Naive thymus-derived CD4-positive, alpha-beta T cell (primary cell): Measurements from ENCODE around the gene CACNA1G. TPM values are rescaled to one million over a fixed set of nuclear protein-coding genes. Genes with fewer than 3 reads are reported as not detected.

Experiments
- ATAC-seq: fragments of 150-1000 bp; cut with Tn5 transposase; 2 replicates; pipeline ENCODE4 v1.10.0; 2021; ENCODE audit warnings: mild to moderate bottlenecking, moderate library complexity
- CTCF ChIA-PET: fragments of 350-600 bp; sonication (Branson Sonifier 250); formaldehyde crosslinking; loops from one replicate; lab custom pipeline; 2021; ENCODE audit warnings: antibody characterized with exemption; lab: Charles Lee
- POLR2A ChIA-PET: fragments of 350-600 bp; sonication (Branson Sonifier 250); formaldehyde crosslinking; loops from one replicate; lab custom pipeline; 2021; ENCODE audit warnings: antibody characterized with exemption, inconsistent platforms; lab: Charles Lee
- DNase-seq, 9 donors: peaks; one replicate each; pipeline versions ENCODE4 v3.0.0 to v3.0.0-alpha.2; 2020 to 2022; ENCODE audit warnings: mixed read lengths in 1 of 9
- H3K27ac ChIP-seq: one replicate; pipeline ENCODE4 v1.7.0; 2013; ENCODE audit warnings: mild to moderate bottlenecking, low read depth, low read length, moderate library complexity
- H3K27me3 ChIP-seq, 2 donors: one replicate each; pipeline ENCODE4 v1.7.0; 2013; ENCODE audit warnings: low read length in 2 of 2, mild to moderate bottlenecking in 2 of 2, moderate library complexity in 2 of 2; ENCODE audit not compliant: control insufficient read depth in 2 of 2, insufficient read depth in 2 of 2
- H3K36me3 ChIP-seq, 3 experiments: 1 replicate in 2 of 3; 2 replicates in 1 of 3; pipeline ENCODE4 v1.7.0; 2013; ENCODE audit warnings: low read length in 3 of 3, mild to moderate bottlenecking in 3 of 3, moderate library complexity in 1 of 3; ENCODE audit not compliant: insufficient read depth in 3 of 3, control insufficient read depth in 2 of 3
- H3K4me1 ChIP-seq, 2 donors: one replicate each; pipeline ENCODE4 v1.7.0; 2013; ENCODE audit warnings: low read length in 2 of 2, mild to moderate bottlenecking in 2 of 2, moderate library complexity in 1 of 2; ENCODE audit not compliant: control insufficient read depth in 2 of 2, insufficient read depth in 2 of 2
- H3K4me3 ChIP-seq: 2 replicates; pipeline ENCODE4 v1.7.0; 2013; ENCODE audit warnings: mild to moderate bottlenecking, low read length
- H3K9me3 ChIP-seq, 3 experiments: 1 replicate in 2 of 3; 2 replicates in 1 of 3; pipeline ENCODE4 v1.7.0; 2013; ENCODE audit warnings: low read length in 3 of 3; ENCODE audit not compliant: control insufficient read depth in 2 of 3
- H3K27ac Mint-ChIP-seq, 9 donors: one replicate each; pipeline ENCODE4 v1.8.0; 2020 to 2022; ENCODE audit warnings: mixed read lengths in 9 of 9, mild to moderate bottlenecking in 8 of 9, moderate library complexity in 5 of 9, inconsistent platforms in 2 of 9
- H3K27me3 Mint-ChIP-seq, 5 donors: one replicate each; pipeline ENCODE4 v1.8.0; 2021 to 2022; ENCODE audit warnings: mixed read lengths in 5 of 5, mild to moderate bottlenecking in 1 of 5
- H3K36me3 Mint-ChIP-seq, 5 donors: one replicate each; pipeline ENCODE4 v1.8.0; 2020 to 2022; ENCODE audit warnings: mixed read lengths in 5 of 5, mild to moderate bottlenecking in 3 of 5, inconsistent platforms in 1 of 5
- H3K4me1 Mint-ChIP-seq, 7 donors: one replicate each; pipeline ENCODE4 v1.8.0; 2020 to 2022; ENCODE audit warnings: mixed read lengths in 7 of 7, mild to moderate bottlenecking in 3 of 7, inconsistent platforms in 1 of 7
- H3K4me3 Mint-ChIP-seq, 10 donors: one replicate each; pipeline ENCODE4 v1.8.0; 2020 to 2022; ENCODE audit warnings: mild to moderate bottlenecking in 10 of 10, mixed read lengths in 10 of 10, moderate library complexity in 6 of 10, inconsistent platforms in 2 of 10
- H3K9me3 Mint-ChIP-seq, 11 donors: one replicate each; pipeline ENCODE4 v1.8.0; 2020 to 2022; ENCODE audit warnings: mixed read lengths in 11 of 11, mild to moderate bottlenecking in 4 of 11, inconsistent platforms in 1 of 11, moderate library complexity in 1 of 11
- intact Hi-C, 2 donors: fragments of 100-400 bp; cut with micrococcal nuclease; formaldehyde crosslinking; loops; one replicate each; pipeline ENCODE4 v1.15.1; 2023
- polyA plus RNA-seq, 2 donors: library from polyadenylated mRNA; unstranded; fragments of 300-500 nt; fragmentation: Illumina TruSeq; gene quantifications; one replicate each; pipeline ENCODE4 v1.2.3, GENCODE V29; 2021
- total RNA-seq, 6 experiments: library from RNA in 5 of 6; stranded (reverse) in 5 of 6; gene quantifications; 1 replicate in 5 of 6; 2 replicates in 1 of 6; pipeline ENCODE4 v1.2.3 and lab custom pipeline; 2021 to 2026

Gene CACNA1G
- total and polyA plus RNA-seq, 7 experiments from 2014 or later = not detected

DNA sequence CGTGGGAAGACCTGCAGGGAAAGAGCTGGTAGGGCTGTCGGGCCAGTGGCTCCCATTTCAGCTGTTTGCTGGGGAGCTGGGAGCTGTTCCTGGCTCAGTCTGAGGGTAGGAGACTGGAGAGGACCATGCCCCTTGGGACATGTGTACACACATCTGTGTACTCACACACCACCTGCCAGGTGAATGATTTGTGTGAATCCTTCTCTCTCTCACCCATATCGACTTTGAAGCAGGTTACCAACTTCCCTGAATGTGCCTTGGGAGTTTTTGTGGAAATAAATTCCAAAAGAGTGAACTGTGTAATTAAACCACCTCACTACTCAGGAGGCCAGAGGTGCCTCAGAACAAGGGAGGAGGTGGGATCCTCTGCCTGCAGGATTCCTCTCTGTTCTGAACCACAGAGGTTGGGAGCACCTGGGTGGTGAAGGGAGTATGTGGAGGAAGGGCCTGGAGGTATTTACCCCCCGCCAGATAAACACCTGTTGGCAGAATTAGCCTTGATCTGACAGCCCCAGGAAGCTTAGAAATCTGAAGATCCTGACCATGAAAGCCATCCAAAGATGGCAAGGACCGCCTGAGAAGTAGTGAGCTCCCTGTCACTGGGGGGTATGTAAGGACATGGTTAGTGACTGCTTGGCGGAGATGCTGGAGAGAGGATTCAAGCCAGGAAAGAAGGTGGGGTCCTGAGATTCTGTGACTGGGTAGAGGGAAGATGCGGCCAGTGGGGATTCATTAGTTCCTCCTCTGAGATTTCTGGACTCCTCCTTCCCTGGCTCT, 77.5 kb downstream of the CACNA1G start:
- no peak for DNase-seq
- no peaks in the 10 kb centered on the region for H3K36me3 ChIP-seq

GRCh38 chr17:50638606-50638965, 78.1 kb downstream of the CACNA1G start:
- Mint-ChIP-seq H3K27me3 (peaks cover 32 to 48% (median 42%) of the 10 kb centered on the region in 5 donors), H3K4me3 (no peak overlapping the region), H3K9me3 (no peaks in the 10 kb centered on the region), H3K27ac (peak overlapping the region in 1 of 9 donors; percentile 64), H3K4me1 (peaks cover 0 to 6% (median 0%) of the 10 kb centered on the region in 7 donors), H3K36me3 (peaks cover 0 to 3% (median 0%) of the 10 kb centered on the region in 5 donors)
- ChIA-PET POLR2A (interaction anchor here (1.2 kb wide), 1 partner anchor 69 kb away, joined by 3 read pairs; the partner anchor contains the start of gene ANKRD40), CTCF (interaction anchor here (0.6 to 1.0 kb wide), 3 partner anchors 8 to 91 kb away, joined by 3 read pairs; partner anchors contain the start of gene SPATA20)
- no peak for ATAC-seq
- Histone ChIP-seq H3K9me3 (no peaks in the 10 kb centered on the region), H3K36me3 (no peaks in the 10 kb centered on the region), H3K4me1 (no peaks in the 10 kb centered on the region), H3K4me3 (no peak overlapping the region), H3K27me3 (no peaks in the 10 kb centered on the region), H3K27ac (no peak overlapping the region)
- intact Hi-C loops = no loop called here
- DNase-seq = no peak

More for the DNA sequence above, 77.5 kb downstream of the CACNA1G start:
- no peaks in the 10 kb centered on the region for H3K9me3 ChIP-seq
- no peak for ATAC-seq
- Mint-ChIP-seq H3K27me3 (peaks cover 35 to 54% (median 48%) of the 10 kb centered on the region in 5 donors), H3K4me1 (peaks cover 0 to 6% (median 0%) of the 10 kb centered on the region in 7 donors), H3K27ac (peak overlapping the region in 2 of 9 donors; percentile 3 to 64), H3K36me3 (peaks cover 0 to 3% (median 0%) of the 10 kb centered on the region in 5 donors), H3K9me3 (no peaks in the 10 kb centered on the region), H3K4me3 (no peak overlapping the region)
- intact Hi-C loops = no loop called here
- H3K27ac ChIP-seq = no peak overlapping the region
- POLR2A ChIA-PET = no interaction called here
- H3K27me3 ChIP-seq = no peaks in the 10 kb centered on the region
- no peaks in the 10 kb centered on the region for H3K4me1 ChIP-seq
- no peak overlapping the region for H3K4me3 ChIP-seq
- CTCF ChIA-PET = interaction anchor here (0.6 to 1.0 kb wide), 3 partner anchors 9 to 91 kb away, joined by 3 read pairs; partner anchors contain the start of gene SPATA20

- DNase-seq (no peak), ATAC-seq (no peak)
- Mint-ChIP-seq H3K9me3 (no peaks in the 10 kb centered on the region), H3K4me3 (no peak overlapping the region), H3K27me3 (peaks cover 30 to 43% (median 36%) of the 10 kb centered on the region in 5 donors), H3K4me1 (peaks cover 0 to 6% (median 0%) of the 10 kb centered on the region in 7 donors), H3K36me3 (peaks cover 0 to 3% (median 0%) of the 10 kb centered on the region in 5 donors), H3K27ac (no peak overlapping the region)
- Histone ChIP-seq H3K9me3 (no peaks in the 10 kb centered on the region), H3K36me3 (no peaks in the 10 kb centered on the region), H3K27ac (no peak overlapping the region), H3K4me3 (no peak overlapping the region), H3K4me1 (no peaks in the 10 kb centered on the region), H3K27me3 (no peaks in the 10 kb centered on the region)
- ChIA-PET POLR2A (interaction anchor here (1.2 kb wide), 1 partner anchor 69 kb away, joined by 3 read pairs; the partner anchor contains the start of gene ANKRD40), CTCF (interaction anchor here (0.6 to 1.4 kb wide), 3 partner anchors 9 to 92 kb away, joined by 3 read pairs; partner anchors contain the start of gene SPATA20)
- intact Hi-C loops = no loop called here
These were observed 78.6 kb downstream of the CACNA1G start for GRCh38 chr17:50638966-50639713.

GRCh38 chr17:50640686-50641351, 80.3 kb downstream of the CACNA1G start:
- Mint-ChIP-seq H3K4me3 (no peak overlapping the region), H3K4me1 (peaks cover 0 to 6% (median 0%) of the 10 kb centered on the region in 7 donors), H3K27ac (no peak overlapping the region), H3K27me3 (peaks cover 27 to 34% (median 33%) of the 10 kb centered on the region in 5 donors), H3K9me3 (no peaks in the 10 kb centered on the region), H3K36me3 (peaks cover 0 to 3% (median 0%) of the 10 kb centered on the region in 5 donors)
- DNase-seq (no peak), ATAC-seq (peak; percentile 81)
- ChIA-PET POLR2A (no interaction called here), CTCF (interaction anchor here (0.9 to 1.9 kb wide), 3 partner anchors 8 to 11 kb away, joined by 3 to 5 read pairs (median 4); no protein-coding TSS in a partner anchor)
- no peaks in the 10 kb centered on the region for H3K27me3 ChIP-seq
- no peak overlapping the region for H3K4me3 ChIP-seq
- no peaks in the 10 kb centered on the region for H3K9me3 ChIP-seq
- no peaks in the 10 kb centered on the region for H3K4me1 ChIP-seq
- intact Hi-C loops = no loop called here
- H3K27ac ChIP-seq = no peak overlapping the region
- no peaks in the 10 kb centered on the region for H3K36me3 ChIP-seq

DNA sequence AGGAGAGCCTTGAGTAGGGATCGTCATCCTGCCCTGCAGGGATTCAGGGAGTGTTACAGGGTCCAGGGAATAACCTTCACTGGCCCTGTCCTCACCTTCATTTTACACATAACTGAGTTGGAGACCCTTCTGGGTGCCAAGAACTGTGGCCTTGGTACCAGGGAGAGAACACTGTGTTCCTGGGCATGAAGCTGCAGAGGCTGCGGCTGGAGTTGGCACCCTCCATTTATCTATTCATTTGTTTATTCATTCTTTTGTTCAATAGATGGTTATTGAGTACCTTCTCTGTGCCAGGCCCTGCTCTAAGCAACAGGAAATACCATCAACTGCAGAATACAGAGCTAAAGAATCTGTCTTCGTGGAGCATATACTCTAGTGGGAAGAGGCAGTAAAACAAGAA, 80.8 kb downstream of the CACNA1G start:
- CTCF ChIA-PET = interaction anchor here (0.7 to 1.9 kb wide), 3 partner anchors 9 to 11 kb away, joined by 3 to 5 read pairs (median 4); no protein-coding TSS in a partner anchor
- ATAC-seq = no peak
- DNase-seq = no peak
- Histone ChIP-seq H3K4me3 (no peak overlapping the region), H3K27me3 (no peaks in the 10 kb centered on the region), H3K36me3 (no peaks in the 10 kb centered on the region), H3K27ac (no peak overlapping the region), H3K9me3 (no peaks in the 10 kb centered on the region), H3K4me1 (no peaks in the 10 kb centered on the region)
- H3K4me1 Mint-ChIP-seq = peaks cover 0 to 6% (median 0%) of the 10 kb centered on the region in 7 donors
- intact Hi-C loops = no loop called here
- H3K9me3 Mint-ChIP-seq = no peaks in the 10 kb centered on the region
- no peak overlapping the region for H3K4me3 Mint-ChIP-seq
- peaks cover 0 to 3% (median 0%) of the 10 kb centered on the region in 5 donors for H3K36me3 Mint-ChIP-seq
- peaks cover 24 to 33% (median 28%) of the 10 kb centered on the region in 5 donors for H3K27me3 Mint-ChIP-seq
- POLR2A ChIA-PET = no interaction called here
- no peak overlapping the region for H3K27ac Mint-ChIP-seq
